Cardiac muscle cell (in vitro differentiated cells and primary cell): ENCODE data around the gene PPP3CB. TPM values are rescaled to one million over a fixed set of nuclear protein-coding genes. Genes with fewer than 3 reads are reported as not detected.

Experiments
- DNase-seq, 2 donors: peaks; one replicate each; pipeline versions ENCODE4 v3.0.0 to v3.0.0-alpha.2; 2010 to 2017; ENCODE audit warnings: low read depth in 1 of 2, low spot score in 1 of 2
- H3K27ac ChIP-seq: fragments of 200-600 bp; sonication (generic); 2 replicates; pipeline ENCODE4 v1.5.1; 2016
- H3K27me3 ChIP-seq: fragments of 200-600 bp; sonication (generic); 2 replicates; pipeline ENCODE4 v1.6.0; 2016; ENCODE audit warnings: control low read depth
- H3K36me3 ChIP-seq: fragments of 200-600 bp; sonication (generic); 2 replicates; pipeline ENCODE4 v1.5.1; 2016; ENCODE audit warnings: control low read depth
- H3K4me1 ChIP-seq: fragments of 200-600 bp; sonication (generic); 2 replicates; pipeline ENCODE4 v1.8.1; 2017; ENCODE audit warnings: low read depth, mild to moderate bottlenecking, mixed run types
- H3K4me3 ChIP-seq: fragments of 200-600 bp; sonication (generic); 2 replicates; pipeline ENCODE4 v1.5.1; 2016; ENCODE audit warnings: mild to moderate bottlenecking
- H3K9me3 ChIP-seq: fragments of 200-600 bp; sonication (generic); 2 replicates; pipeline ENCODE4 v1.5.1; 2017; ENCODE audit warnings: low read depth, mild to moderate bottlenecking, control low read depth
- polyA plus RNA-seq: library from polyadenylated mRNA; unstranded; fragments of >200 nt; fragmentation: Nextera tagmentation; extraction: Ambion mirVana; gene quantifications from 2 replicates; pipeline ENCODE4 v1.2.1, GENCODE V29; 2016
- total RNA-seq: library from RNA; depleted of rRNA; stranded (reverse); fragments of >200 nt; gene quantifications from 2 replicates; pipeline ENCODE4 v1.2.3, GENCODE V29; 2016
- TF ChIP-seq, protein P1 (sequence below): IDR thresholded peaks from 2 replicates; pipeline ENCODE4 v1.5.1; 2012; ENCODE audit warnings: low read depth, mild to moderate bottlenecking, low read length

PPP3CB gene
- total and polyA plus RNA-seq, 2 experiments from 2014 or later = 14.3 to 45.2 TPM

DNA sequence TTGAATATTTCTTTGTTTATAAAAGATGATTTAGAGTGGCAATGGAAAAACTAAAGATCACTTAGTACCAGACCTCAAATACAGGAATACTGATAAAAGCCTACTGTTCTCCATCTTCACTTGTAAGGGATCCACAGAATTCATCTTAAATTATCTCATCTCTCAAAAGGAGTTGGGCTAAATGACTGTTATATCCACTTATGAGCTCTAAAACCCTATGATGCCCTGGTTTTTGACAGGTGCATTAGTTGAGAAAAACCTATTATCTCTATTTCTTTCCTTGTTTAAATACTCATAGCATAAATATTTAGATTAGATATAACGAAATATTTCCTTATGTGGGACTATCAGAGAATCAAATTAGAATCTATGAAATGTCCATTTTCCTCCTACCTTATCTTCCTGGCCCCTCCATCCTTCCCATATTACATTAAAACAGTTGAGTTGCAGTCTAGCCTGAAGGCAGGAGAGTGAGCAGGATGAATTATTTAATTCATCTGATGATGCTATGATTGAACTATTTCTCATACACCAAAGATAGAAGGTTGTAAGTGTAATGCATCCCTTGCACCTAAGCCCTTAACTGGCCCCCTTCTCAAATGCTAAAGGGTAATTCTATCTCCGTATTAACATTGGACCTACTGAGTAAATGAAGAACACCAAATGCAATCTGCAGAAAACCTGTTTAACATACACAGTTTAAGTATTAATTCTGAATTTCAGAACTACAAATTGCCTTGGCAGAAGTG, 29.7 kb downstream of the PPP3CB start:
- no peak overlapping the region for H3K4me3 ChIP-seq
- H3K27me3 ChIP-seq = no peaks in the 10 kb centered on the region
- peaks cover 29% of the 10 kb centered on the region for H3K4me1 ChIP-seq
- no peaks in the 10 kb centered on the region for H3K9me3 ChIP-seq
- DNase-seq = no peak
- H3K27ac ChIP-seq = no peak overlapping the region
- TF ChIP-seq, protein P1, sequence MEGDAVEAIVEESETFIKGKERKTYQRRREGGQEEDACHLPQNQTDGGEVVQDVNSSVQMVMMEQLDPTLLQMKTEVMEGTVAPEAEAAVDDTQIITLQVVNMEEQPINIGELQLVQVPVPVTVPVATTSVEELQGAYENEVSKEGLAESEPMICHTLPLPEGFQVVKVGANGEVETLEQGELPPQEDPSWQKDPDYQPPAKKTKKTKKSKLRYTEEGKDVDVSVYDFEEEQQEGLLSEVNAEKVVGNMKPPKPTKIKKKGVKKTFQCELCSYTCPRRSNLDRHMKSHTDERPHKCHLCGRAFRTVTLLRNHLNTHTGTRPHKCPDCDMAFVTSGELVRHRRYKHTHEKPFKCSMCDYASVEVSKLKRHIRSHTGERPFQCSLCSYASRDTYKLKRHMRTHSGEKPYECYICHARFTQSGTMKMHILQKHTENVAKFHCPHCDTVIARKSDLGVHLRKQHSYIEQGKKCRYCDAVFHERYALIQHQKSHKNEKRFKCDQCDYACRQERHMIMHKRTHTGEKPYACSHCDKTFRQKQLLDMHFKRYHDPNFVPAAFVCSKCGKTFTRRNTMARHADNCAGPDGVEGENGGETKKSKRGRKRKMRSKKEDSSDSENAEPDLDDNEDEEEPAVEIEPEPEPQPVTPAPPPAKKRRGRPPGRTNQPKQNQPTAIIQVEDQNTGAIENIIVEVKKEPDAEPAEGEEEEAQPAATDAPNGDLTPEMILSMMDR = no peak
- H3K36me3 ChIP-seq = peaks cover 15% of the 10 kb centered on the region

DNA sequence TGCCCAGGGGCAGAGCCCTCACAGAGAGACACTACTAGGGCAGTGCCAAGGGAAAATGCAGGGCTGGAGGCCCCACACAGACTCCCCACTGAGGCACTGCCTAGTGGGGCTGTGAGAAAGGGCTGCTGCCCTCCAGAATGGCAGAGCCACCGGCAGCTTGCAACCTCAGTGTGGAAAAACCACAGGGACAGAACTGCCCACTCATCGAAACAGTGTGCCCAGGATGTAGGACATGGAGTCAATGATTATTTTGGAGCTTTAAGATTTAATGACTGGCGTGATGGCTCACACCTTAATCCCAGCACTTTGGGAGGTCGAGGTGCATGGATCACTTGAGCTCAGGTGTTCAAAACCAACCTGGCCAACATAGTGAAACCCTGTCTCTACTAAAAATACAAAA, 34.9 kb downstream of the PPP3CB start:
- Histone ChIP-seq H3K36me3 (peaks cover 2% of the 10 kb centered on the region), H3K4me3 (no peak overlapping the region), H3K9me3 (no peaks in the 10 kb centered on the region), H3K27ac (no peak overlapping the region), H3K27me3 (no peaks in the 10 kb centered on the region), H3K4me1 (peaks cover 12% of the 10 kb centered on the region)
- TF ChIP-seq, protein P1 = no peak
- DNase-seq = no peak

DNA sequence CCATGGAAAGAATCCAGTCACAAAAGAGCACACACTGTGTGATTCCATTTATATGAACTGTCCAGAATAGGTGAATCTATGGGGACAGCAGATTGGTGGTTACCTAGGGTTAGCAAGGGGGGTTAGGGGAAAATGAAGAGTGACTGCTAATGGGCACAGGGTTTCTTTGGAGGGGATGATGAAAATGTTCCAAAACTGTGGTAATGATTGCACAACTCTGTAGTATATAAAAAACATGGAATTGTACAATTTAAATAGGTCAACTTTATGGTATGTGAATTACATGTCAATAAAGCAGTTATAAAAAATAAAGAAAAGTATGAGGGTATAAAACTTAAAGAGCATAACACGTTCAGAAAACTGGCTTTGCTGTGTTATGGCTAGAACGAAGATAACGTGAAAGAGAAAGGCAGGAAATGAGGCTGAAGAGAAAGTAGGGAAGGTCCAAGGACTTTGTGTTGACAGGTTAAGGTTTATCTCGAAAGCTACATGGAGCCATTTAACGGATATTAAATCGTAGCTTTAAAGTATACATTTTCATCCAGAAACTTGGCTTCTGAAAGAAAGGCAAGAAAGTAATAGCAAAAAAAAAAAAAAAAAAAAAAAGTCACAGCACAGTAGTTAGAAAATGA, 36.0 kb downstream of the PPP3CB start:
- peak in 1 of 2 donors; percentile 47 for DNase-seq
- H3K9me3 ChIP-seq = no peaks in the 10 kb centered on the region
- peaks cover 12% of the 10 kb centered on the region for H3K4me1 ChIP-seq
- H3K27ac ChIP-seq = no peak overlapping the region
- H3K27me3 ChIP-seq = no peaks in the 10 kb centered on the region
- TF ChIP-seq, protein P1 = no peak
- H3K4me3 ChIP-seq = no peak overlapping the region
- no peaks in the 10 kb centered on the region for H3K36me3 ChIP-seq

DNA sequence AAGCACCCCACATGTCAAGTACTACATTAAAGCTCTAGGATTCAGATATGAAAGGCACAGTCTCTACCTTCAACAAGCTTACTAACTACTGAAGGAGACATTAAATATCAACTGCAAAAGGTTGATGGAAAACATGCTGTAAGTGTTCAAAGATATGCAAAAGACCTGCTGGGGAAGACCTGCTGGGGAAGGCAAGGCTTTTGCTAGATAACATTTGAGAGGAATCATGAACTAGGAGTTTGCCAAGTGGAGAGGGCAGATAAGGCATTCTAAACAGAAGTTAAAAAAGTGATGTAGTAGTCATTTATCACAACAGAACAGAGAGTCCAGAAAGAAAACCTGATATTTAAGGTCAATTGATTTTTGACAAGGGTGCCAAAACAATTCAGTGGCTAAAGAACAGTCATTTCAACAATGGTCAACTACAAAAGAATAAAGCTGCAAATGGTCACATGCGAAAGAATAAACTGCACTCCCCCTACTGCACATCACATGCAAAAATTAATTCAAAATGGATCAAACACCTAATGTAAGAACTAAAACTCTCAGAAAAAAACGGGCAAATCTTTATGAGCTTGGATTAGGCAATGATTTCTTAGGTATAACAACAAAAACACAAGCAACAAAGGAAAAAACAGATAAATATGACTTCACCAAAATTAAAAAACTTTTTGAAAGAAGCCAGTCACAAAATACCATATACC, 39.5 kb downstream of the PPP3CB start:
- Histone ChIP-seq H3K27ac (peak overlapping the region; percentile 31), H3K4me3 (no peak overlapping the region), H3K9me3 (no peaks in the 10 kb centered on the region), H3K36me3 (peaks cover 12% of the 10 kb centered on the region), H3K27me3 (no peaks in the 10 kb centered on the region), H3K4me1 (peaks cover 12% of the 10 kb centered on the region)
- DNase-seq = peak in 1 of 2 donors; percentile 54
- TF ChIP-seq, protein P1 = no peak

DNA sequence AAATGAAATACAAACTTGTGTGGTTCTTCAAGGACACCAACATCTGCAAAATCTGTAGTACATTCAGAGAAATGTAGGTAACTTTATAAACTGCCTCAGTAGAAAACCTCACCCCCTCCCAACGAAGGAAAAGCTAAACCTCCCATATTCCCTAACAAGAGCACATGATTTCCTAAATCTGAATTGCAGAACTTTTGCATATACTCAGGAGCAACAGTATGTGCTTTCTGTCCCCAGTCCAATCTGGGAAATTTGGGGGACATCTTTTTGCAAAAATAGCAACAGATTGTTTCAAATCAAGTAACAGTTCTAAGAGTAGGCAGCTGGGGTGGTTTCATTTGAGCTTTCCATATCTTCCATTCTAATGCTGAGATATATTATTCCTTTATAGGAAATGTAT, 46.7 kb downstream of the PPP3CB start:
- Histone ChIP-seq H3K4me1 (peaks cover 7% of the 10 kb centered on the region), H3K9me3 (no peaks in the 10 kb centered on the region), H3K27ac (no peak overlapping the region), H3K27me3 (no peaks in the 10 kb centered on the region), H3K4me3 (no peak overlapping the region), H3K36me3 (peaks cover 15% of the 10 kb centered on the region)
- TF ChIP-seq, protein P1 = no peak
- DNase-seq = no peak
